HepG2 (cell line): Measurements from ENCODE around the gene DNAL4. TPM values are rescaled to one million over a fixed set of nuclear protein-coding genes. Genes with fewer than 3 reads are reported as not detected.

Experiments
- AGO2 ChIP-seq: fragments of 200-400 bp; formaldehyde crosslinking; optimal IDR thresholded peaks from 2 replicates; pipeline ENCODE3; 2017; ENCODE audit warnings: mild to moderate bottlenecking, low read depth, low read length, moderate library complexity
- CCAR2 ChIP-seq: fragments of 200-400 bp; formaldehyde crosslinking; optimal IDR thresholded peaks from 2 replicates; pipeline ENCODE3; 2018; ENCODE audit warnings: low read depth, mild to moderate bottlenecking, low read length, moderate library complexity
- CEBPB ChIP-seq: IDR thresholded peaks from 2 replicates; pipeline ENCODE4 v1.6.1; 2011; ENCODE audit warnings: low read depth, low read length, improper control_type of control experiment, borderline replicate concordance
- GFI1 ChIP-seq: sonication (generic); formaldehyde crosslinking; IDR thresholded peaks from 2 replicates; pipeline ENCODE4 v1.5.0; 2020; ENCODE audit warnings: missing genetic modification reagents, mild to moderate bottlenecking, borderline replicate concordance
- GLMP ChIP-seq: sonication (generic); formaldehyde crosslinking; IDR thresholded peaks from 2 replicates; pipeline ENCODE4 v1.9.0; 2021; ENCODE audit warnings: missing genetic modification reagents, mild to moderate bottlenecking, borderline replicate concordance
- HIVEP1 ChIP-seq: sonication (generic); formaldehyde crosslinking; IDR thresholded peaks from 2 replicates; pipeline ENCODE4 v1.4.0; 2020; ENCODE audit warnings: mild to moderate bottlenecking, missing genetic modification reagents
- HNF4A ChIP-seq: sonication (generic); formaldehyde crosslinking; IDR thresholded peaks from 2 replicates; pipeline ENCODE4 v1.4.0; 2020; ENCODE audit warnings: missing genetic modification reagents
- MEF2D ChIP-seq: sonication (generic); formaldehyde crosslinking; IDR thresholded peaks from 2 replicates; pipeline ENCODE4 v1.5.1; 2020; ENCODE audit warnings: mild to moderate bottlenecking, missing genetic modification reagents
- NCOA1 ChIP-seq: sonication (generic); formaldehyde crosslinking; IDR thresholded peaks from 2 replicates; pipeline ENCODE4 v1.9.0; 2021; ENCODE audit warnings: missing genetic modification reagents
- PAX8 ChIP-seq: sonication (generic); formaldehyde crosslinking; IDR thresholded peaks from 2 replicates; pipeline ENCODE4 v1.8.0; 2022; ENCODE audit warnings: mild to moderate bottlenecking, missing genetic modification reagents, borderline replicate concordance
- POGK ChIP-seq: sonication (generic); formaldehyde crosslinking; conservative IDR thresholded peaks from 2 replicates; pipeline ENCODE4 v1.8.0; 2022; ENCODE audit warnings: mild to moderate bottlenecking, moderate library complexity, missing genetic modification reagents
- RARA ChIP-seq: IDR thresholded peaks from 2 replicates; pipeline ENCODE4 v1.6.1; 2016; ENCODE audit warnings: missing genetic modification reagents, missing compliant biosample characterization
- RARG ChIP-seq: sonication (generic); formaldehyde crosslinking; IDR thresholded peaks from 2 replicates; pipeline ENCODE4 v1.4.0; 2020; ENCODE audit warnings: low read depth, mild to moderate bottlenecking, missing genetic modification reagents
- RNF2 ChIP-seq: fragments of 450-650 bp; conservative IDR thresholded peaks from 2 replicates; pipeline ENCODE4 v1.6.1; 2016; ENCODE audit warnings: low read depth
- TEAD3 ChIP-seq: optimal IDR thresholded peaks from 2 replicates; pipeline ENCODE3; 2016; ENCODE audit warnings: borderline replicate concordance
- TFDP2 ChIP-seq: sonication (generic); formaldehyde crosslinking; IDR thresholded peaks from 2 replicates; pipeline ENCODE4 v1.4.0; 2020; ENCODE audit warnings: missing genetic modification reagents
- WIZ ChIP-seq: sonication (generic); formaldehyde crosslinking; IDR thresholded peaks from 2 replicates; pipeline ENCODE4 v1.5.1; 2020; ENCODE audit warnings: mild to moderate bottlenecking, missing genetic modification reagents
- ZNF143 ChIP-seq: sonication (generic); formaldehyde crosslinking; IDR thresholded peaks from 2 replicates; pipeline ENCODE4 v1.4.0; 2020; ENCODE audit warnings: missing genetic modification reagents
- ZNF709 ChIP-seq: sonication (generic); formaldehyde crosslinking; IDR thresholded peaks from 2 replicates; pipeline ENCODE4 v1.5.0; 2020; ENCODE audit warnings: mild to moderate bottlenecking, missing genetic modification reagents
- ZNF710 ChIP-seq: sonication (generic); formaldehyde crosslinking; IDR thresholded peaks from 2 replicates; pipeline ENCODE4 v1.5.0; 2020; ENCODE audit warnings: mild to moderate bottlenecking, missing genetic modification reagents, borderline replicate concordance
- ZNF776 ChIP-seq: sonication (generic); formaldehyde crosslinking; IDR thresholded peaks from 2 replicates; pipeline ENCODE4 v1.4.0; 2020; ENCODE audit warnings: mild to moderate bottlenecking, missing genetic modification reagents
- polyA plus RNA-seq, 8 experiments: library from polyadenylated mRNA; depleted of rRNA in 3 of 8; stranded (reverse) in 7 of 8; unstranded in 1 of 8; fragments of >200 nt; fragmentation: Illumina TruSeq in 4 of 8; extraction: Trizol in 4 of 8; gene quantifications; 2 replicates each; pipeline versions ENCODE4 v1.2.1 to v1.2.3, GENCODE V29; 2011 to 2016; ENCODE audit warnings: low read depth in 4 of 8, missing spikeins in 1 of 8, mixed read lengths in 1 of 8; ENCODE audit not compliant: insufficient read depth in 1 of 8
- total RNA-seq, 5 experiments: library from RNA; depleted of rRNA; stranded (reverse); fragments of >200 nt; fragmentation: Illumina TruSeq; extraction: Trizol; gene quantifications; 2 replicates each; pipeline ENCODE4 v1.2.3, GENCODE V29; 2016; ENCODE audit warnings: low read depth in 1 of 5
- TF ChIP-seq, protein P1 (sequence below): sonication (generic); formaldehyde crosslinking; IDR thresholded peaks from 2 replicates; pipeline ENCODE4 v1.4.0; 2020; ENCODE audit warnings: missing genetic modification reagents
- TF ChIP-seq, protein P2 (sequence below): IDR thresholded peaks from 2 replicates; pipeline ENCODE4 v1.6.1; 2016; ENCODE audit warnings: mild to moderate bottlenecking, missing biosample characterization, missing genetic modification reagents

DNAL4 gene
- total and polyA plus RNA-seq, 2 of the 13 experiments (the other 11 are each of a cell fraction or from before 2014, with no cell fraction given): 8.0 to 10.7 TPM

GRCh38 chr22:38744981-38745380 is 49.0 kb downstream of the DNAL4 start (continued):
- TF ChIP-seq TFDP2 (CRISPR knock-in tag): no peak
- TF ChIP-seq ZNF710 (CRISPR knock-in tag): no peak
- no peak for TF ChIP-seq PAX8 (CRISPR knock-in tag)
- TF ChIP-seq MEF2D (CRISPR knock-in tag): peak; percentile 68; the same call in 1 of the 2 replicates
- no peak for TF ChIP-seq NCOA1 (CRISPR knock-in tag)
- 0 out of 2 replicates have a peak, but pooled peaks have one; percentile 28 for TF ChIP-seq HIVEP1 (CRISPR knock-in tag)
- TF ChIP-seq RARA (CRISPR knock-in tag): peak; percentile 75
- no peak for TF ChIP-seq CCAR2
- TF ChIP-seq ZNF143 (CRISPR knock-in tag): no peak
- TF ChIP-seq GFI1 (CRISPR knock-in tag): peak; percentile 21; the same call in 1 of the 2 replicates
- TF ChIP-seq RARG (CRISPR knock-in tag): no peak
- TF ChIP-seq, protein P1, sequence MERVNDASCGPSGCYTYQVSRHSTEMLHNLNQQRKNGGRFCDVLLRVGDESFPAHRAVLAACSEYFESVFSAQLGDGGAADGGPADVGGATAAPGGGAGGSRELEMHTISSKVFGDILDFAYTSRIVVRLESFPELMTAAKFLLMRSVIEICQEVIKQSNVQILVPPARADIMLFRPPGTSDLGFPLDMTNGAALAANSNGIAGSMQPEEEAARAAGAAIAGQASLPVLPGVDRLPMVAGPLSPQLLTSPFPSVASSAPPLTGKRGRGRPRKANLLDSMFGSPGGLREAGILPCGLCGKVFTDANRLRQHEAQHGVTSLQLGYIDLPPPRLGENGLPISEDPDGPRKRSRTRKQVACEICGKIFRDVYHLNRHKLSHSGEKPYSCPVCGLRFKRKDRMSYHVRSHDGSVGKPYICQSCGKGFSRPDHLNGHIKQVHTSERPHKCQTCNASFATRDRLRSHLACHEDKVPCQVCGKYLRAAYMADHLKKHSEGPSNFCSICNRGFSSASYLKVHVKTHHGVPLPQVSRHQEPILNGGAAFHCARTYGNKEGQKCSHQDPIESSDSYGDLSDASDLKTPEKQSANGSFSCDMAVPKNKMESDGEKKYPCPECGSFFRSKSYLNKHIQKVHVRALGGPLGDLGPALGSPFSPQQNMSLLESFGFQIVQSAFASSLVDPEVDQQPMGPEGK: peak; percentile 91
- TF ChIP-seq HNF4A (CRISPR knock-in tag): peak; percentile 78
- TF ChIP-seq, protein P2, sequence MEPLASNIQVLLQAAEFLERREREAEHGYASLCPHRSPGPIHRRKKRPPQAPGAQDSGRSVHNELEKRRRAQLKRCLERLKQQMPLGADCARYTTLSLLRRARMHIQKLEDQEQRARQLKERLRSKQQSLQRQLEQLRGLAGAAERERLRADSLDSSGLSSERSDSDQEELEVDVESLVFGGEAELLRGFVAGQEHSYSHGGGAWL (CRISPR knock-in tag): no peak
- 0 out of 2 replicates have a peak, but pooled peaks have one; percentile 54 for TF ChIP-seq ZNF776 (CRISPR knock-in tag)
- no peak for TF ChIP-seq WIZ (CRISPR knock-in tag)
- no peak for TF ChIP-seq CEBPB
- TF ChIP-seq ZNF709: no peak
- TF ChIP-seq POGK: 0 out of 2 replicates have a peak, but pooled peaks have one; percentile 41
- TF ChIP-seq TEAD3 (CRISPR knock-in tag): peak; percentile 21
- no peak for TF ChIP-seq AGO2
- no peak for TF ChIP-seq GLMP (CRISPR knock-in tag)
- 0 out of 2 replicates have a peak, but pooled peaks have one; percentile 35 for TF ChIP-seq RNF2
